ENCODE measurements around the gene OLFM1. TPM values are rescaled to one million over a fixed set of nuclear protein-coding genes. Genes with fewer than 3 reads are reported as not detected.
"Not testable (repeated sequence)": the region's sequence is repeated elsewhere in the genome, so short reads cannot be mapped to it uniquely, and the experiment has no call there.

Gene OLFM1
- total RNA-seq, 1 experiment from 2014 or later: 32.0 TPM

- DNase-seq (ENCODE audit: extremely low read depth, low read depth): no peak
Measured at GRCh38 chr9:135103931-135104639, 16.6 kb downstream of the OLFM1 start.

GRCh38 chr9:135104761-135105160, 17.3 kb downstream of the OLFM1 start:
- no peak for DNase-seq (ENCODE audit: extremely low read depth, low read depth)

- no peak for DNase-seq (ENCODE audit: extremely low read depth, low read depth)
Measured at GRCh38 chr9:135105211-135105745, 17.8 kb downstream of the OLFM1 start.

GRCh38 chr9:135105938-135106491, 18.5 kb downstream of the OLFM1 start:
- DNase-seq (ENCODE audit: extremely low read depth, low read depth): no peak

- DNase-seq (ENCODE audit: extremely low read depth, low read depth): no peak
Measured at GRCh38 chr9:135106551-135107270, 19.2 kb downstream of the OLFM1 start.

GRCh38 chr9:135107581-135108235, 20.2 kb downstream of the OLFM1 start:
- DNase-seq (ENCODE audit: extremely low read depth, low read depth): no peak

GRCh38 chr9:135108831-135109510, 21.5 kb downstream of the OLFM1 start:
- DNase-seq (ENCODE audit: extremely low read depth, low read depth): no peak

- no peak for DNase-seq (ENCODE audit: extremely low read depth, low read depth)
Measured at GRCh38 chr9:135109650-135110049, 22.2 kb downstream of the OLFM1 start.

- DNase-seq (ENCODE audit: extremely low read depth, low read depth): no peak
Measured at GRCh38 chr9:135110416-135110815, 22.9 kb downstream of the OLFM1 start.

- DNase-seq (ENCODE audit: extremely low read depth, low read depth): not testable (repeated sequence)
Measured at GRCh38 chr9:135111600-135111999, 24.1 kb downstream of the OLFM1 start.

GRCh38 chr9:135116371-135116770, 28.9 kb downstream of the OLFM1 start:
- no peak for DNase-seq (ENCODE audit: extremely low read depth, low read depth)

- DNase-seq (ENCODE audit: extremely low read depth, low read depth): no peak
Measured at GRCh38 chr9:135116881-135117280, 29.4 kb downstream of the OLFM1 start.

- no peak for DNase-seq (ENCODE audit: extremely low read depth, low read depth)
Measured at GRCh38 chr9:135117281-135117680, 29.8 kb downstream of the OLFM1 start.

- no peak for DNase-seq (ENCODE audit: extremely low read depth, low read depth)
Measured at GRCh38 chr9:135119496-135120064, 32.1 kb downstream of the OLFM1 start.

GRCh38 chr9:135120249-135120648, 32.8 kb downstream of the OLFM1 start:
- DNase-seq (ENCODE audit: extremely low read depth, low read depth): no peak

GRCh38 chr9:135122316-135122715, 34.8 kb downstream of the OLFM1 start:
- no peak for DNase-seq (ENCODE audit: extremely low read depth, low read depth)

- no peak for DNase-seq (ENCODE audit: extremely low read depth, low read depth)
Measured at GRCh38 chr9:135123126-135123772, 35.8 kb downstream of the OLFM1 start.

- no peak for DNase-seq (ENCODE audit: extremely low read depth, low read depth)
Measured at GRCh38 chr9:135123773-135124134, 36.3 kb downstream of the OLFM1 start.

GRCh38 chr9:135126451-135127187, 39.2 kb downstream of the OLFM1 start:
- DNase-seq (ENCODE audit: extremely low read depth, low read depth): peak; percentile 72

All from NCI-H460 (cell line).